CD4-positive, alpha-beta T cell treated with Interleukin-17A for 1 hour (primary cell): Measurements from ENCODE around the gene CPXM2.

Experiments used
- DNase-seq: peaks from one replicate; pipeline ENCODE4 v3.0.0-alpha.2; 2020

CPXM2 gene

DNA sequence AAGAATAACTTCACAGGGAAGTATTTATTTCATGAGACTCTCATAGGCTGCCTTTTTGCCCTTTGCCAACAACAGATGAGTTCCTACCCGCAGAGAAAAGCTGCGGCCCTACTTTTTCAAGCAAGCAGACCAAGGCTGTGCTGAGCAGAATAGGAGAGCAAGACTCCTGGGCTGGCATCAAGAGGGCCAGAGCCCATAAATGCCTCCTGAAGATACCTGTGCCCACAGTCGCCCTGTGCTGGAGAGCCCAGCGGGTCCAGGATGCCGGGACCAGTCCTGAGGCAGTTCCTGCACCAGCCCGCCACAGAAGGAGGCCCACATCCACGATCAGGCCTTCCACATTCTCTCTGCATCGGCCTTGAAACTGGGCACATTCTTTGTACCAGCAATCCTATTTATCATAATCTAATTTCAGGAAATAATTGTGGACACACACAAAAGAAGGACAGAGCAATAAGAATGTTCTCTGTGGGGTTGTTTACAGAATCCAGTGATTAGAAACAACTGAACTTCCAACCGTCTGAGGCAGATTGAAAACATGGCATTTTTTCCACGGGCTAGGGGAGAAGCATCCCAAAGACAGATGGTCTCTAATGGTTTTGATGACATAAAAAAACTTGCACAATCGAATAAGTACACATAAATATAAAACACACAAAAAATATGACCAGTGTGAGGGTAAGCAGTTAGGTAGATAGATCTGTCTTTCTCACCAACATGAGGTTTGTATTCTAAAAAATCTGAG lies 95.6 kb downstream of the CPXM2 start:
- DNase-seq, result no peak

DNA sequence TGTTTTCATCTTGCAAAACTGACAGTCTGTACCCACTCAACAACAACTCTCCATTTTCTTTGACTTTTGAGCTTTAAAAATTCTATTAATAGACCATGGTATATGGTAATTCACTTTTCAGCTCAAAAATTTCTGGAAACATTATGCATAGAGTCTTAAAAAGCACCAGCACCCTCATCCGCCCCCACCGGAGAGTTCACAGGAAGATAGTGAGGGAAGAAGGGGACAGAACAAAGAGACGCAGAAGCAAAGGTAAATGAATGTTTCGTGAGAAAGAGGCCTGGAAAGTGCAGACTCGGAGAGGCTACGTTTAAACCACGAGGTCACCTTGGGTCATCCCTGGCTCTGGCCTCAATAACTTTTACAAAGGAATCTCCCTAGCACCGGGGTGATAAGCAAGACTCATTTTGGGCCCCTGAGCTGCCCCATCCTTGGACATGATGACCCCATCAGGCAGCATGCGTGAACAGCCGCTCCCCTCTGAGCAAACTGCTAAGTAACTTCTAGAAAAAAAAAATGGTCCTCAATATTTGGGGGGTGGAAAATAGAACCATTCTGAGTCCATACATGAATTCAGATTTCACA lies 96.3 kb downstream of the CPXM2 start:
- no peak for DNase-seq

DNA sequence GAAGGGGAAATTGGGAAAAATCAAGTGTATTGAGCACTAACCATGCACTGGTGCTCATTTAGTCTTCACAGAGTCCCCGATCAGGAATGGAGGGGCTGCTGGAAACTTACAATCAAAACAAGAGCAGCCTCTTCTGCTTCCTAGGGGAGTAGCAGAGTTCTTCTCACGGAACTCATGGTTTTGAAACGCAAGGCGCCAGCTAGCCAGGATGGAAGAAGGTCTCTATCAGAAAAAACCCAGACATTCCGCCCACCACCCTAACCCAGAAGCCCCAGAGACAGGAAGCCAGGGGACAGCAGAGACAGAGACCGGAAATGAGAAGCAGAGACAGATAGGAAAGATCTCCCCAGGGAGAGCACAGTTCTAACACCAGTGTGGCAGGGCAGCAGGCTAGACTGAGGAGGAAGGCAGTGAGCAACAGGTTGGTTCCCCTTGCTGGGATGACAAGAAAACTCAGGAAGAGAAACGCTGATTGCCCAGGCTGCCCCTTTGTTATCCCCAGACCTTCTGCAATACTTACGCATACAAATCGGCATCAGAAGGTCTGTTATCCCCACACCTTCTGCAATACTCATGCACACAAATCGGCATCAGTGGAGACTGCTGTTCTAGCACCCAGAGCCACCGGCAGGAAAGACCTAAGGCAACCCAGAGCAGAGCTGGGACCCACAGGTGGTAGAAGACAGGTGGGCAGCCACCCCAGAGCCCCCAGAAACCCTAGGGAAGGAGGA lies 99.2 kb downstream of the CPXM2 start:
- DNase-seq, result no peak

- no peak for DNase-seq
These were observed 101.3 kb downstream of the CPXM2 start for GRCh38 chr10:123790132-123790885.

GRCh38 chr10:123788981-123789380 lies 102.6 kb downstream of the CPXM2 start:
- no peak for DNase-seq

DNA sequence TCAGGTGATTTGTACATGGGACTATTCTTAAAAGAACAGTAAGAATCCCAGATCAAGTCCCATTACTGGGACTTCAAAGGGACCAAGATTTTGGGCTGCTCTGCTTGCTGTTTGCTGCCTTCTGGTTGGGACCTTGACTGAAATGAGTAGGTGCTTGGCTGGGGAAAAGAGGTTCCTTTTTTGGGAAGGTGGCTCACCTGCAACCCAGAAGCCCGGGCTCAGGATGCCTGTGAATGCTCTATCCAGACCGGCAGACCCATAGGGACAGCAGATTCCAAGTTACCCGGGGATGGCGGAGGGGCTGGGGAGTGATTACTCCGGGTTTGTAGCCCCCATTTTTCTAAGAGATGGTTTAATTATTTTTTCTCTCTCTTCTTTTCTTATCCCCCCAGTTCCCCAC lies 104.0 kb downstream of the CPXM2 start:
- DNase-seq, result no peak

DNA sequence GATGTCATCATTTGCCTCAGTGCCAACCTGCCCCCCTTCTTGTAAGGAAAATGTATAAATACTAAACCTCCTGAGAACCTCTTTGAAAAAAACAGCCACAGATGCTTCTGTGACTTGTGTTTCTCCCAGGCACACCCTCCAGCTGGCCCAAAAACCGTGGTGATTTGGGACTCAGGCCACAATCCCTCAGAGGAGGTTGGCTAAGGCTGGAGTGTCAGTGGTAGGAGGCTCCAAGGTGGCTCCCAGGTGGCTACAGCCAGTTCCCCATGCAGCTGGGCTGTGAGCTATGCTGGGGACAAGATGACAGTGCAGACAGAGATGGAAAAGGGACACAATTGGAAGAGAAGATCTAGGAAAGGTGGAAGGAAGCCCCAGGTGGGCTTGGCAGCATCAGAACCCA lies 104.7 kb downstream of the CPXM2 start:
- DNase-seq, result no peak

DNA sequence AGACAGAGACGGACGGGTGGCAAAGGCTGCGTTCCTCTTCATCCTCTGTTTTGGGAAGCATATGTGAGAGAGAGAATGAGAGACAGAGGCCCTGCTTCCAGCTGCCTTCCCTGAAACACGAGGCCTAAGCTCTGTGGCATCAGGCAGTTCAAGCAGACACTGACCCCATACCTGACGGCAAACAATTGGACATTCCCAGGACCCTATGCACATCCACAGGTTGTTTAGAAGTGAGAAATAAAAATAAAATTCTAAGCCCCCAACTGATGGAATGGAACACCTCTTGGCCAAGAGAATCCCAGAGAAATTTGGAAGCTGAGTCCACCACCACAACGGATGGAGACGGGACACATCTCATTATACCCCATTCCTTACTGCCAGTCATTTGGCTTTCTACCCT lies 105.3 kb downstream of the CPXM2 start:
- no peak for DNase-seq

DNA sequence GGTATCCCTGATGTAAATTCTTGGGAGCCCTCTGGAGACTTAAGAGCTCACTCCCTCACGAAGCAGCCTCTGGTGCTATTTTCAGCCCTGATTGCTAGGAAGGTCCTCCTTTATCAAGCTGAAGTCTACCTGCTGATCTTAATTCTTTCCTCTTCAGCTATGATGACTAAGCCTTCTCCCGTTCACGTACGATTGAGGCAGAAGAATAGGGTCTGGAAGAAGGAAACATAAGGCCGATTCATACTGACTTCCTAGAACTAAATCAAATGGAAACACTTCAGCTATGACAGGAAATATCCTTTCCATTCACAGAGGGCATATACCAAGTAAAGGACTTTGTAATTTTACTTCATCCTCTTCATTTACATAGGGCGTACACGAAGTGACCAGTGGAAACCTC lies 107.0 kb downstream of the CPXM2 start:
- no peak for DNase-seq

- no peak for DNase-seq
These were observed 107.4 kb downstream of the CPXM2 start for GRCh38 chr10:123784216-123784615.

- no peak for DNase-seq
These were observed 108.3 kb downstream of the CPXM2 start for GRCh38 chr10:123783296-123783695.

GRCh38 chr10:123782549-123782948 lies 109.1 kb downstream of the CPXM2 start:
- no peak for DNase-seq

DNA sequence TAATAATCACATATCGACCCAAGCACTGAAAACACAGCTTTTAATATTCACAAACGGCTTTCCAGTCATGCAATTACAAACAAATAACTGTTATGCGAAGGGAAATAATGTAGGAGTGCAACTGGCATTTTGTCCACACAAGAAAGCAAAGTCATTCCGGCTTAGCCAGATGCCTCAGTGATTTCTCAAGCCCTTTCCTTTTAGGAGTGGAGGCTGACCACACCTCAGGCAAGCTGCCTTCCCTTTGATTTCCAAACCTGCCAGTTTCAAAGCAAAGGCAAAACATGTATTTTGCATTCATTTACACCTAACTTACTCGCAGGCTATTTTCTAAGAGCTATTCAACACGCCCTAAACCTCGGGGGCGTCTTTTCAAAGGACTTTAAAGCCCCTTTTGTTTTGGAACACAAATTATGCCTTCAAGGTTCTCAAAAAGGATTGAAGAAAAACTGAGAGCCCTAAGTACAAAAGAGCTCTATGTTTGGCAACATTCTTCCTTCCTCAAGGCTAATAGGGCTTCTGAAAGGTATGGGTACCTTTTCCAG lies 109.6 kb downstream of the CPXM2 start:
- DNase-seq, result no peak

GRCh38 chr10:123781324-123781900 lies 110.2 kb downstream of the CPXM2 start:
- no peak for DNase-seq

DNA sequence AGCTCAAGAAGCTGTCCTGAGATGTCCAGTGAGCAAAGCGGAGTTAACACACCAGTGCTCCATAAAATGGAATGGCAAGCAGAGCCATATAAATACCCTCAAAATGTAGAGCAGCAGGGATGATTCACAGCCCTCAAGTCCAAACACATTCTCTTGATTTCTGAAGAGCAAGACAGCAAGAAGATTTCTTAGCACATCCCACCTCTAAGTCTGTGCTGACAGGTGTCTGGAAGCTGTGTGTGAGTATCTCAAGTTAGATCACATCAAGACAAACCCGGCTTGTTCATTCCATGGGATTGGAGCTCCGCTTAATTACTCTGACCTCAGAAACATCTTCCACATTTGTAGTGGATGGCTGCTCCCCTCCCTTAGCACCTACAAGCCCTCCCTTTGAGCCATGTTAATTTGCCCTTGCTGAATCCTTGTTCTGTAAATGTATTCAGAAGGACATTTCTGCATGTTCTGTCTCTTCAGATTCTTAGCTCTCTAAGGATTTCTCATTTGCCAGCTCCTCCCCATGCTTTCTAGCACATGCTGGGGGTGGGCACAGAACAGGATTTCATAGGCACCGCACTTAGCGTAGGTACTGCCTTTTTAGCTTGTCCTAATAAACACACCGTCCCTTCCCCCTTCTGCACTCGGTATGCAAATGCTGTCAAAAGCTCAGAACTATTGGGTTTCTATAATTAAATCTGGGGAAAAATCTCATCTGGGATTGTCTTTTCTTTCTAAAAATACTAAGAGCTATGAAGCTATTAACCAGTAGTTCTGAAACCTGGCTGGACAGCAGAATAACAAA lies 112.7 kb downstream of the CPXM2 start:
- DNase-seq, result no peak

DNA sequence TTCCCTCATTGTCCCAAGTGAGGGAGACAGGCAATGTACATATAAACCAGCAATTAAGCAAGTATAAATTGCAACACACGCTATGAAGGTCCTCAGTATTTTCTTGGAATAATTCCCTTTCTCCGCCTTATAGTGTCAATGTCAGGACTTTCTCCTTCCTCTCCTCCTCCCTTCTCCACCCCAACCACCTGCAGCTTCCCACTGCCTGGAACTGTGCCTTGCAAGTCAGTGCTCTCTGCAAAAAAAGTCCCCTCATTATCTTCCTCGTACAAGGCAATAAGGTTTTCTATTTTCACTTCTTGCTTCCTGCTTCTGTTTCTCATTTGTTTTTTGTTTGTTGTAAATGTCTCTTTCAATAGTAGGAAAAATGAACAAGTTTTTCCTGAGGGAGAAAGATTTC lies 113.7 kb downstream of the CPXM2 start:
- no peak for DNase-seq

DNA sequence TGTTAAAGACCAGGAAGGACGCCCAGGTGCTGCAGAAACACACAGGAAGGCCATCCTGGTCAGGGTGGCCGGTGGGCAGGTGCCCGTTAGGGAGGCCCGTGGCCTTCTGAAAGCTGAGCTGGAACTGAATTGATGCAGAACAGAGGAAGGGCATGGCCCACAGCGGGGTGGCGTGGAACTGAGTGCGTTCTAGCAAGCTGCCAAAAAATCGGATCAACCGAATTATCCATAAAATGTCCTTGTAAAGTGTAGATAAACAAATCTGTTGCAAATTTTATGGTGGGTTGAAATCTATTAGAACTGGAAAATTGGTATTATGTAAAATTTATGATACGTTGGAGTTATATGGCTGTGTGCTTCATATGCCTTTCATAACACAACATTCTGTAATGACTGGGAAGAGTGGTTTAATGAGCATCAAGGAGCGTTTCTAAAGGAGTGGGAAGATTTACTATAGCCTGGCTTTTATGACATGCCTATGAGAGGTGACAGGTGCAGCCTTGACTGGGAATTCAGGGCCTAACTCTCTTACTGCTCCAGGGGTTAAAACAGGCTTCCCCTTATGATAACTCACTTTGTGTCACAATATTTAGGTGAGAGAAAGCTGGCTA lies 117.4 kb downstream of the CPXM2 start:
- DNase-seq, result no peak

DNA sequence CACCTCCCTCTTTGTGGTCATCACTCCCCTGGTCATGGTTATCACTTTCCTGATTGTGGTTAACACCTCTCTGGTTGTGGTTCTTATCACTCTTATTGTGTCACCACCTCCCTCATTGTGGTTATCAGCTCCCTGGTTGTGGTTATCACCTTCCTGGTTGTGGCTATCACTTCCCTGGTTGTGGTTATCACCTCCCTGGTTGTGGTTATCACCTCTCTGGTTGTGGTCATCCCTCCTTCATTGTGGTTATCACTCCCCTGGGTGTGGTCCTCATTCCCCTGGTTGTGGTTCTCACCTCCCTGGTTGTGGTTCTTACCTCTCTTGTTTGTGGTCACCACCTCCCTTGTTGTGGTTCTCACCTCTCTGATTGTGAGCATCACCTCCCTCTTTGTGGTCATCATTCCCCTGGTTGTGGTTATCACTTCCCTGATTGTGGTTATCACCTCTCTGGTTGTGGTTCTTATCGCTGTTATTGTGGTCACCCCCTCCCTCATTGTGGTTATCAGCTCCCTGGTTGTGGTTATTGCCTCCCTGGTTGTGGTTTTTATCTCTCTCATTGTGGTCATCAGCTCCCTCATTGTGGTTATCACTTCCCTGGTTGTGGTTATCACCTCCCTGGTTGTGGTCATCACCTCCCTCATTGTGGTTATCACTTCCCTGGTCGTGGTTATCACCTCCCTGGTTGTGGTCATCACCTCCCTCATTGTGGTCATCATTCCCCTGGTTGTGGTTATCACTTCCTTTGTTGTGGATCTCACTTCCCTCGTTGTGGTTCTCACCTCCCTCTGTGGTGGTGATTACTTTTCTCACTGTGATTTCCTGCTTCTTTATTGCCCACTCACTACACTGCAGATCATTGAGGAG lies 118.7 kb downstream of the CPXM2 start:
- DNase-seq, result peak; percentile 26

GRCh38 chr10:123771877-123772644 lies 119.5 kb downstream of the CPXM2 start:
- peak; percentile 36 for DNase-seq

GRCh38 chr10:123769647-123770046 lies 122.0 kb downstream of the CPXM2 start:
- no peak for DNase-seq
